NCI-H2081 treated with DMSO at 0.1 percent for 48 hours (cell line): ENCODE data around the gene NCF1.
"Not testable (repeated sequence)": the region's sequence is repeated elsewhere in the genome, so short reads cannot be mapped to it uniquely, and the experiment has no call there.

ENCODE experiments used
- DNase-seq: peaks from one replicate; lab custom pipeline; 2025; lab: John Stamatoyannopoulos, UW

The NCF1 gene

DNA sequence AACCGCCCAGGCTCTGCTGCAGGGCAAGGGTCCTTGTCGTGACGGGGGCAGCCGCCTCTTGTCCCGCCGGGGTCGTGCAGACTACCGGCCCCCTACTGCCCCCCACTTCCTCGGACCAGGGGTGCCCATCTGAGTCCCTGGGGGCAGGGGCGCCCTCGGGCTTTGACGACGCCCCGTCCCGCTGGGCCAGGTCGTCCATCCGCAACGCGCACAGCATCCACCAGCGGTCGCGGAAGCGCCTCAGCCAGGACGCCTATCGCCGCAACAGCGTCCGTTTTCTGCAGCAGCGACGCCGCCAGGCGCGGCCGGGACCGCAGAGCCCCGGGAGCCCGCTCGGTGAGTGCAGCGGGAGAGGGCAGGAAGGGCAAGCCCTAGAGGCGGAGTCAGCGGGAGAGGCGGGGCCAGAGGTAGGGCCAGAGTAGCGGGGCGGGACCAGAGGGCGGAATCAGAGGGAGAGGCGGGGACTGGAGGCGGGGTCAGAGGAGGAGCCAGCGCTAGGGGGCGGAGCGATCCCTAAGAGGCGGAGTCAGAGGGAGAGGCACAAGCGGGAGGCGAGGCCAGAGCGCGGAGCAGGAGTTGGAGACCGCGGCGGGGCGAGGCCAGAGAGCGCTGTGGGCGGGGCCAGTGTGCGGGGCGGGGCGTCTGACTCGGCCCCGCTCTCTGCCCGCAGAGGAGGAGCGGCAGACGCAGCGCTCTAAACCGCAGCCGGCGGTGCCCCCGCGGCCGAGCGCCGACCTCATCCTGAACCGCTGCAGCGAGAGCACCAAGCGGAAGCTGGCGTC is 14.7 kb downstream of the NCF1 start:
- DNase-seq, result peak; percentile 6

DNA sequence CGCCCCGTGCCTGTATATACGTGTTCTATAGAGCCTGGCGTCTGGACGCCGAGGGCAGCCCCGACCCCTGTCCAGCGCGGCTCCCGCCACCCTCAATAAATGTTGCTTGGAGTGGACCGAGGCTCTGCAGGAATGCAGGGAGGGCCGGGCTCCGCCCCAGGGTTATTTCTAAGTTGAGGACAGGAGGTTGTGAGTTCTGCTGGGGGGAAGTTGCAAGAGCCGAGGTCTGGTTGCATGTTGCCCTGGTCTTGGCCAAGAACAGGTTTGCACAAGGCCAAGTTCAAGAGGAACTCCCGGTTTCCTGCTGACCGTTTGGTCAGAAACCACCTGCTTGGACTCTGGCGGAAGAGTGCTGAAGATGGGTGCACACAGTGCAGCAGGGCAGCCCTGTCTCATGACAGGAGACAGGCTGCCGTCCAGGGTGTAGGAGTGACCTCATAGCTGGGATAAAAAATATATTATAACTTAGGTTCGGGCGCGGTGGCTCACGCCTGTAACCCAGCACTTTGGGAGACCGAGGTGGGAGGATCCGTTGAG is 15.5 kb downstream of the NCF1 start:
- not testable (repeated sequence) for DNase-seq

DNA sequence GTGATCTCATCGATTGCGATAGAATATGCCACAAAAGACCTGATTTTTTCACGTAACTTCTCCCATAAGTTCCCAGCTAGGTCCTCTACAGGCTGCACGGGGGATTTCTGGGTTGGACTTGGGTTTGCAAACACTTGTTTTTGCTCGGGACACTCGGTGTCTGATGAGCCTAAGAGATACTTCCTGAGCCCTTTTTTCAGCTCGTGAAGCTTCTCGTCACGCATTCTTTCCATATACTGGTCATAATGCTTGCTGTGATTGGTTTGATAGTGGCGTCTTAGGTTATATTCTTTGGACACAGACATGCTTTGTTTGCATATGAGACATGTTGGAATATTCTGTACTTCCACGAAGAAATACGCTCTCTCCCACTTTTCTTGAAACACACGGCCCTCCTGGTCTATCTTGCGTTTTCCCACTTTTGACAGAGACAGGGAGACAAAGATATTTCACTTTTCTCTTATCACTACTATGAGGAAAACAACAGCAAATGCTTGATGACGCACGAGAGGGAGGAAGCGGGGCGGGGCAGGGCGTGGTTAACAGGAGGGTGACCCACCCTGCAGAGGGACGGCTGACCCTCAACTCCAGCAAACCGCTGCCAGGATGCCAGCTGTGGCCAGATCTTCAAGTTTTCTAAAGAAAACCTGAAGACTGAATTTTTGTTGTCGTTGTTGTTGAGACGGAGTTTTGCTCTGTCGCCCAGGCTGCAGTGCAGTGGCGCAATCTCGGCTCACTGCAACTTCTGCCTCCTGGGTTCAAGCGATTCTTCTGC is 24.2 kb downstream of the NCF1 start:
- DNase-seq, result not testable (repeated sequence)

DNA sequence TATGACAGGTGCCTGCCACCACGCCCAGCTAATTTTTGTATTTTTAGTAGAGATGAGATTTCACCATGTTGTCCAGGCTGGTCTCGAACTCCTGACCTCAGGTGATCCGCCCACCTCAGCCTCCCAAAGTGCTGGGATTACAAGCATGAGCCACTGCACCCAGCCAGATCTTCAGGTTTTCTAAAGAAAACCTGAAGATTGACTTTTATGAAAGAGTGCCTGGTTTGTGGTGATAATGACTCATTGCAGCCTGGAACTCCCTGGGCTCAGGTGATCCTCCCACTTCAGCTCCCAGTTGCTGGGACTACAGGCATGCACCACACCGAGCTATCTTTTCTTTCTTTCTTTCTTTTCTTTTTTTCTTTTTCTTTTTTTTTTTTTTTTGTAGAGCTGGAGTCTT is 24.8 kb downstream of the NCF1 start:
- not testable (repeated sequence) for DNase-seq

DNA sequence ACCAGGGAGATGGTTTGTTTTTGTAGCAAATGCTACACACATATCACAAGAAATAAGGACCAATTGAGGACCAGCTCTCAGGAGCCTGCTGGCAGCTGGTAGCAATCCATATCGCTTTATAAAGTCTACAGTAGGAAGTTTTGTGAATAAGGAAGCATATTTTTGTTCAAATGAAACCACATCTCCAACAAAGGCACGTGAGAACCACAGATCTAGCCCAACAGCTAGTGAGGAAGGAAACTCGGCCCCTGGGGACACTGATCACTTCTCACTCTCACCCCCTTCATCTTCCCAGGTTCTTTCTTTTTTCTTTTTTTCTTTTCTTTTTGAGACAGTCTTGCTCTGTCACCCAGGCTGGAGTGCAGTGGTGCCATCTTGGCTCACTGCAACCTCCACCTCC is 42.1 kb downstream of the NCF1 start:
- not testable (repeated sequence) for DNase-seq

DNA sequence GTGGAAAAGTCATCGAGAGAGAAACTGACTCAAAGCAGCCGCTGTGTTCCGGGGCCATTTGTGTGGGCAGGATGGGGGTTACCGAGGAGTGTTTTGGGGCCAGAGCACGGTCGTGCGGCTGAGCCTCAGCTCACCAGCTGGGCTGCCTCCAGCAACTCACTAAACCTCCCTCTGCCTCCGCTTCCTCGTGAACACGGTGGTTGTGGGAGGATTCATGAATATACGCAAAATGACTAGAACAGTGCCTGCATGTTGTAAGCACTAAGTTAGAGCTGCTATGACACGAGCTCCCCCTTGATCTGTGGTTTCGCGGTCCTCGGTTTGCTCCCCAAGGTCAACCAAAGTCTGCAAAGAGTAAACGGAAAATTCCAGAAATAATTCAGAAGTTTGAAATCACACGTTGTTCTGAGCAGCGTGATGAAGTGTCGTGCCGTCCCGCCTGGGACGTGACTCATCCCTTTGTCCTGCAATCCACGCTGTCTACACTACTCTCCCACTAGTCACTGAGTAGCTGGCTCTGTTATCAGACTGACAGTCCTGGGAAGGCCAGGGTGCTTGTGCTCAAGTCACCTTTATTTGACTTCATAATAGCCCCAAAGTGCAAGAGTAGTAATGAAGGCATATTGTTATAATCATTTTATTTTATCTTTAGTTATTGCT is 46.5 kb downstream of the NCF1 start:
- not testable (repeated sequence) for DNase-seq

DNA sequence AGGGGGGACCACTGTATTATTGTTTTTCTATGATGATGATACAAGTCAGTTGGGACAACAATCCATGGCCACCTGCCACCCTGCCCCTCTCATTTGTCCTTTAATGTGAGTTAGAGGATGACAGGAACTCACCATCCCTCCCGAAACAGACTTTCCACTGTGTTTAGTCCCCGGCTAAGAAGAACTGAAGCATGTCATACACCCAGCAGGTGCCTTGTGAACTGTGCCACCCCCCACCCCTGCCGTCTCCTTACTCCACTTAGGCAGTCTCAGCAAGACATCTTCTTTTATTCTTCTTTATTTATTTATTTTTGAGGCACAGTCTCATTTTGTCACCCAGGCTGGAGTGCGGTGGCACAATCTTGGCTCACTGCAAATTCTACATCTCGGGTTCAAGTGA is 47.4 kb downstream of the NCF1 start:
- not testable (repeated sequence) for DNase-seq

DNA sequence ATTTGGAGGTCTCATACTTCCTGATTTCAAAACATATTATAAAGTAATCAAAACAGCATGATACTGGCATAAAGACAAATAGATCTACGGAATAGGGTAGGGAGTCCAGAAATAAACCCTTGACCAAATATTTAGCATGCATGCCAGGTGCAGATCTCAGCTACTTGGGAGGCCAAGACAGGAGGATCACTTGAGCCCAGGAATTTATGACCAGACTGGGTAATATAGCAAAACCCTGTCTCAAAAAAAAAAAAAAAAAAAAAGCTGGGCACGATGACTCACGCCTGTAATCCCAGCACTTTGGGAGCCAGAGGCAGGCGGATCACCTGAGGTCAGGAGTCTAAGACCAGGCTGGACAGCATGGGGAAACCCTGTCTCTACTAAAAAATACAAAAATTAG is 56.1 kb downstream of the NCF1 start:
- DNase-seq, result not testable (repeated sequence)

DNA sequence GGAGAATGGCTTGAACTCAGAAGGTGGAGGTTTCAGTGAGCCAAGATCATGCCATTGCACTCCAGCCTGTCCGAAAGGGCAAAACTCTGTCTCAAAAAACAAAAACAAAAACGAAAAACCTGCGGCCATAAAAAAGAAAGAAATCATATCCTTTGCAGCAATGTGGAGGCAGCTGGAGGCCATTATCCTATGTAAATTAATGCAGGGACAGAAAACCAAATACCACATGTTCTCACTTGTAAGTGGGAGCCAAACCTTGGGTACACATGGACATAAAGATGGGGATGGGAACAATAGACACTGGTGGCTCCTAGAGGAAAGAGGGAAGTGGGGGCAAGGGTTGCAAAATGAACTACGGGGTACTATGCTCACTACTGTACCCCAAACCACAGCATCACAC is 56.6 kb downstream of the NCF1 start:
- not testable (repeated sequence) for DNase-seq
